T follicular helper cell (primary cell): ENCODE measurements around the gene CLASP1.
"Not testable (repeated sequence)": the region's sequence is repeated elsewhere in the genome, so short reads cannot be mapped to it uniquely, and the experiment has no call there.

Experiments used
- DNase-seq: peaks from one replicate; pipeline ENCODE4 v3.0.0-alpha.2; 2020; ENCODE audit warnings: low read depth

Gene CLASP1

DNA sequence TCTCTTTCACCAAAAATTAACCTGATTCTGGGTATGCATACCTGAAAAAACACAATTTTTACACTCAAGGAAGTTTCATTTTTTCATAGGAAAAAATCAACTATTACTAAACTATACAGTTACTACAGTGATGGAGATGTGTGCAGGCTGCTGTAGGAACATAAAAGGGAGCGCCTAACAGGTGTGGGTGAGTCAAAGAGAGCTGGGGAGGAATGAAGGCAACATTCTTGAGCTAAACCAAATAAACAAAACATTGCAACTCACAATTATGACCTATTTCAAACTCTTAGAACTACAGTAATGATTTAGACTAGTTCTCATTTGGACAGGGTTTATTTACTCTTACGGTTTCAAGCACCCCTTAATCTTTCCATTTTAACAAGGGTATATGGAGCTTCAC, 13.4 kb upstream of the CLASP1 start:
- no peak for DNase-seq

DNA sequence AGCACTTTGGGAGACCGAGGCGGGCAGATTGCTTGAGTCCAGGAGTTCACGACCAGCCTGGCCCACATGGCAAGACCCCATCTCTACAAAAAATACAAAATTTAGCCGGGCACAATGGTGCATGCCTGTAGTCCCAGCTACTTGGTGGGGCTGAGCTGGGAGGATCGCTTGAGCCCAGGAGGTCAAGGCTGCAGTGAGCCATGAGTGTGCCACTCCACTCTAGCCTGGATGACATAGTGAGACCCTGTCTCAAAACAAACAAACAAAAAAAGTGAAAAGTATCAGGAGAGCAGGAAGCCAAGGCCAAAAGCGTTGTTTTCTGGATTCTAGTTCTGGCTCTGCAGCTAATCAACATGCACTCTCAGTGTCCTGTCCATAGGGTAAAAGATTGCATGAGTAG, 10.7 kb upstream of the CLASP1 start:
- DNase-seq = no peak

DNA sequence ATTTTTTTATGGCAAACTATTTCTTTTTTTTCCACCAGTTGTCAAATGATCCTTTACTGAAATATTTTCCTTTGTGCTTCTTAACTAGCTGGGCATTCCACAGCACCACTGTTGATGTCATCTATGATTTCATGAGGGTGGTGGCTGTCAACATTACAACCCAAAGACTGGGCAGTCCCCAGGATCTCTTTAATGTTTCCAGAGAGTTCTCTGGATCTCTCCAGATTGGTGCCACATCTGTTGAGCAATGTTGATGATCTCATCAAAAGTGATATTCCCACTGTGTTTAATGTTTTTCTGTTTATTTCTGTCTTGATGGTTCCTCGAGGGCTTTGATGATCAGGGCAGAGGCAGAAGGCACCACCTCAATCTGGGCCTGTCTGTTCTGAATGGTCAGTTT, 9.1 kb upstream of the CLASP1 start:
- not testable (repeated sequence) for DNase-seq

DNA sequence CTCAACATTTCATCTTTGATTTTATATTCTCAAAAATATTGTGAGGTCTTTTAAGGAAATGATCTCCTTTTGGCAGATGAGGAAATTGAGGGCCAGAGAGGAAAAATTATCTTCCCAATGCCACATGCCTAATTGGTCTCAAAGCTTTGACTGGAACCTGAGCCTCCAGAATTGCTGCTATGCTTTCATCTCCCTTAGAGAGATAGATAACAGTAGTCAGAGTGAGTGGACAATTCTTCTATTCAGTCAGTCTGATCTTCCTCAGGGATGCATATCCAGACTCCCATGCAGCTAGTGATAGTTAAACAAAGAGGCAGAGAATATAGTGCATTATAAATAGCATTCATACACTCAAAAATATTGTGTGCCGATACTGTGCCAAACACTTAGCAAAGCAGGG, 3.8 kb upstream of the CLASP1 start:
- DNase-seq = no peak

DNA sequence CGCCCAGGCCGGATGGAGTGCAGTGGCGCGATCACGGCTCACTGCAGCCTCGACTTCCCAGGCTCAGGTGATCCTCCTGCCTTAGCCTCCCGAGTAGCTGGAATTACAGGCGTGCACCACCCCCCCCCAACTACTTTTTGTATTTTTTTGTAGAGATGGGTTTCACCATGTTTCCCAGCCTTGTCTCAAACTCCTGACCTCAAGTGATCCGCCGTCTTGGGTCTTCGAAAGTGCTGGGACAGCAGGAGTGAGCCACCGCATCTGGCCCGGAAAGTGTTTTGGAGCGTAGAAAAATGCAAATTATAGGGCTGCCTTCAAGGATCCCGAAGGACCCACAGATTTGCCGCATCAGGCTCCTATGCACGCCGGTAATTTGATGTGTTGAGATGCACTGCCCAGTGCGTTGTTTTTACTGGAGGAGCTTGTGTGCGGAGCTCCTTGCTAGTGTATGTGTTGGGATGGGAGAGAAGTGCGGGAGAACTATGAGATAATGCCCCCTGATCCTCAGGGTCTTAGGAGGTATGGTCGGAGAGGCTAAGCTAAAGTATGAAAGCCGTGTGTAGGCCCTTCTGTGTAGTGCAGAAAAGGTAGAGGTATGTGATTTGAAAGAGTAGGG, 1.2 kb upstream of the CLASP1 start:
- no peak for DNase-seq

DNA sequence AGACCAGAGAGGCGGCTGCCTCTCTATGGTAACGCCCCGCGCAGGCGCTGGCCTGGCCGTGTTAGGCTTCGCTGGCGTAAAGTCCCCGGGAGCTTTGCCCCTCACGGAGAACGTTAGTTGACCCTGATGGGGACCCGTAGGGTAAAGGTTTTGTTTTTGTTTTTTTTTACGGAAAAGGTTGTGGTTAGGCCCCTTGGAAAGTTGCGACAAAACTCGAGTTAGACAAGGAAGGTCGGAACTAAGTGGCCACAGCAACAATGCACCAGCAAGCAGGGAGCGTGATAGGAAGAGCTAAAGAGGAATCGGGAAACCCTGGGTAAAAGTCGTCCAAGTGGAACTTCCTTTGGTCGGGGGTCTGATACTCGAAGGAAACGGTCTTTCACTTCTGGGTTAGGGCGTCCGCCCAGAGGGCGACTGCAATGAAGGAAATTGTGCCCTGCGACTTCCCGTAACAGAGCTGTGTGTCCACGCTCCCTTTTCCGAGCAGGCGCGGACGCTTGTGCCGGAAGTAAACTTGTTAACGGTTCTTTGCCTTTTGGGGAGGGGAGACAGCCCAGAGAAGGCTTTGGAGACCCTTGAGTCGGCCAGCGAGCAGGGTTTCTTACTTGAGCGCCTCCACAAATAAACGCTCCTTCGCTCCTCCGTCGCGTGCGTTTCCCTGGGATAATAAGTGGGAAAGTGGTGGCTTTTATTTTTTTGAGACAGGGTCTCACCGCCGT, 493 bp upstream of the CLASP1 start:
- peak; percentile 94 for DNase-seq

DNA sequence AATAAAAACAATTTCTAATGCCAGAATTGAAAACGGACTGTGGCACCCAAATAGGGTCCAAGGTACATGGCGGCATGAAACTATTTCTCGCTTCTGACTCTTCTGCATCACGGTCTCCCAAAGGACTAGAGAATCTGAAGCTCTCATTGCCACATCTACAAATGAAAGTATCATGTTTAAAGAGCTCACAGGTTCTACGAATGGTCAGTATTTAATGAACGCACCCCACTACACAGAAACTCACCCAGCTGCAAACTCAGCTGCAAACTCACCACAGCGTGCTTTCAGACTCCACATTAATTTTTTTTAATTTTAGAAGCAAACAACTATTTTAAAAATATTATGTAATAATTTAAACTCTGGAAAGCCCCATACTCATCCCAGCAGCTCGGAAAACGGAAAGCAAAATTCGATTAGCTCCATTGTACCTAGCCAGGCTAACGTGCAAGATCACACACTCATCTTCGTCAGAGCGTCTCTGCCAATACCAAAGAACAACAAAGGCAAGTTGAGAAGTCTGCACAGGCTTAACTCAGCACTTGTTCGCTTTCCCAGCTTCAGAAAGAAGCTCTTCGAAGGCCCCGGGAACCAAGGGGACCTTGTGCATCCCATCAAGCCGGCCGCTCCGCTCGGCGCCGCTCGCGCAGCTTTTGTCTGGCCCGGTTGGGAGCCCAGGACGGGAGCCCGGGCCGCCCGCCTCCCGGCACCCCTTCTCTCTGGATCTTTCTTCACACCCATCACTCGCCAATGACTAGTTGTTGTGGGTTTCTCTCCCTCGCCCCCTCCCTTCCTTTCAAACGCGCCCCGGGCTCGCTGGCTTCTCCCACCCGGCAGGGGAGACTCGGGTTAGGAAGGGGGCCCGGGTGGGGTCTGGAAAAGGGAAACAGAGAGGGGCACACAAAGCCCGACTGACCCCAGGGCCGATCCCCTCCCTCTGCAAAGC, 785 bp downstream of the CLASP1 start:
- peak; percentile 37 for DNase-seq

DNA sequence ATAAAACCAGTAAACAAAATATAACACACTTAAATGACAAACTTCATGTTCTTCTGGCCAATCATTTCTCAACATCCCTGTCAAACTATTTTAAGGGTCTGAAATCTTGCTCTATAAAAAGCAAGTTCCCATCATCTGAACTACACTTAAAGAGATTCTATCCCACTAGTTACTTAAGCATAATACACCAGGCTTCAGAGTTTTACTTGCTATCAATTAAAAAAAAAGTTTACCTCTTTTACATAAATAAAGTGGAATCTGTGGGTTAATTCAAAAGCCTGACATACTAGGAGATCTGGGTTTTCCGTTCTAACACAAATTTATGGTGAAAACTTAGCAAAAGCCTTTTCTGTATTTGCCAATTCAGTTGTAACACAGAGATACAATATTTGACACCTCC, 1.9 kb downstream of the CLASP1 start:
- no peak for DNase-seq

DNA sequence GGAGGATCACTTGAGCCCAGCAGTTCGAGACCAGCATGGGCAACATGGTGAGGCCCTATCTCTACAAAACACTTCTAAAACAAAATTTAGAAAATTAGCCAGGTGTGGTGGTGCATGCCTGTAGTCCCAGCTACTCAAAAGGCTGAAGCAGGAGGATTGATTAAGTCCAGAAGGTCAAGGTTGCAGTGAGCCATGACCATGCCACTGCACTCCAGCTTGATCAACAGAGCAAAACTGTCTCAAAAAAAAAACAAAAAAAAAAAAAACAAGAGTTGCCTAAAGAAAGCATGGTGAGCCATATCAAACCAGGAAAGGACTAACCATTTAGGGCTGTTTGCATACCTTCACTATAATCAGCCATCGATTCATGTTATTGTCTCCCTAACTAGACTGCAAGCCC, 4.5 kb downstream of the CLASP1 start:
- no peak for DNase-seq

DNA sequence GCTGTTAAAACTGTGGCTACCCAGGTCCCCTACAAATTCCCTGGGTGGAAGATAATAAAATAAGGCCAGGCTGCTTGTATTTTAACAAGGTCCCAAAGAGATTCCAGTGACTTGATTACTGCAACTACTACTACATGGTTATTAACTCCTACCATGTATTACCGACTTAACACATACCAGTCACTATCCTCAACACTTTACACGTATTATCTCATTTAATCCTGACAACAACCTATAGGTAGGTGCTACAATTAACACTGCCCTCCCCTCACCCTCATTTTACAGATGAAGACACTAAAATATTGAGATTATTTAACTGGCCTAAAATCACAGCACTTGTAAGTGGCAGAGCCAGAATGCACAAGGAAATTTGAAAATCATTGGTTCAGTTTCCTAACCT, 5.4 kb downstream of the CLASP1 start:
- no peak for DNase-seq

DNA sequence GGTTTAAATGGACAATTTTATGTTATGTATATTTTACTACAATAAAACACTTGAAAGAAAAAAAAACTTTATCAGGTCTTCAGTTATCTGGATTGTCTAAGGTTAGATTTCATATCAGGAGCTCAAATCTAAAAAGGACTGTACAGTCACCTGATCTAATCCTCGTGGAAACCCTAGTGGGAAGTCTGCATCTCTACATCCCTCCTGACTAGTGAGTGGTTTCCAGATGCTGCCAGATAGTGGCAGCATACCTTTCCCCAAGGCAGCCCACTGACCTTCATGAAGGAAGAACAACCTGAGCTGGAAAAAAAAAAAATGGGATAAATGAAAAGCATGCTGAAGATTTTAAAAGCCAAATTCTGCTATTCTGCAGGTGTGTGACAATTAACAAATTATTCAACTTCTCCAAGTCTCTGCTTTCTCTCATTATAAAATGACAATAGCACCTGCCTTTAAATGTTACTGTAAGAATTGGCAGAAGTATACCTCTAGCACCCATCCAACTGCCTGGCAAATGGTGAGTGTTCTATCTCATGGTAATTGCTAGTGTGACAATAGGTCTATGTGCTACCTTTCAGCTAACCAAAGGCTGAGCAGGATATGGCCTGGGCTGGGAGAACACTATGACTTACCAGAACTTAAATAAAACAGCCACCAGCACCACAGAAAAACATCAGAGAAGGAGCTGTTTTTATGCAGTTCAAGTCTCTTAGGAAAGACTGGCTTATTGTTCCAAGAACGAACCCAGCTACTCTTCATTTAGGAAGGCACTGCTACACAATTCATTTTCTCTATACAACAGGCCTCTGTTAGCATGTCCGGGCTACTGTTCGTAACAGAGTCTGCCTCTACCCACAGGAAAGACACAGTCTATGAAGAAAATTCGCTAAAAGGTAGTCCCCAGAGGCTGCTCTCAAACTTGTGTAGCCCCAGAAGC, 8.6 kb downstream of the CLASP1 start:
- DNase-seq = no peak

DNA sequence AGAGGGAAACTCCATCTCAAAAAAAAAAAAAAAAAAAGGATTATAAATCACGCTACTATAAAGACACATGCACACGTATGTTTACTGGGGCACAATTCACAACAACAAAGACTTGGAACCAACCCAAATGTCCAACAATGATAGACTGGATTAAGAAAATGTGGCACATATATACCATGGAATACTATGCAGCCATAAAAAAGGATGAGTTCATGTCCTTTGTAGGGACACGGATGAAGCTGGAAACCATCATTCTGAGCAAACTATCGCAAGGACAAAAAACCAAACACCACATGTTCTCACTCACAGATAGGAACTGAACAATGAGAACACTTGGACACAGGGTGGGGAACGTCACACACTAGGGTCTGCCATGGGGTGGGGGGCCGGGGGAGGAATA, 9.4 kb downstream of the CLASP1 start:
- DNase-seq = not testable (repeated sequence)

DNA sequence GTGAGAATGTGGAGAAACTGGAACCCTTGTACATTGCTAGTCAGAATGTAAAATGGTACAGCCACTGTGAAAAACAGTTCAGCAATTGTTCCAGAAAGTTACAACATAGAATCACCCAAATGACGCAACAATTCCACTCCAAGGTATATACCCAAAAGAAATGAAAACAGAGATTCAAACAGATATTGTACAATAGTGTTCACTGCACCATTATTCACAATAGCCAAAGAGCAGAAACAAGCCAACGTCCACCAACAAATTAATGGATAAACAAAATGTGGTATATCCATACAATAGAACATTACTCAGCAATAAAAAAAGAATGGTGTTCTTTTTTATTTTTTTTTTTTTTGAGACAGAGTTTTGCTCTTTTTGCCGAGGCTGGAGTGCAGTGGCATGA, 10.9 kb downstream of the CLASP1 start:
- DNase-seq = no peak

DNA sequence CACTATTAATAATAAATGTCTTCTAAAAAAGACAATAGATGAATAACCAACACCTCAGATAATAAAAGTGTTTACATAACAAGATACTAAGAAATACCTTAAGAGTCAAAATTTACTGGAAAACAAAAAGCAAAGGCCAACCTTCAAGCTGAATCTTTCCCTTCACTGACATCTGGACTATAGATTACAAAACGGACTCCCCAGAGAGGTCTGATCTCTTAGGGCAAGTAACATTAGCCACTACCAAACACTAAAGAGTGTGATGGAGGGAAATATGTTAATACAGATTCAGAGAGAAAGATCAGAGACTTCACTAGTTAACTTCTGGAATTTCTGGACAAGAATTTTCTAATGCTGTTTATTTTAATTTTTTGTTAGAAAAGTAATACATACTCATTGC, 13.9 kb downstream of the CLASP1 start:
- DNase-seq = no peak

DNA sequence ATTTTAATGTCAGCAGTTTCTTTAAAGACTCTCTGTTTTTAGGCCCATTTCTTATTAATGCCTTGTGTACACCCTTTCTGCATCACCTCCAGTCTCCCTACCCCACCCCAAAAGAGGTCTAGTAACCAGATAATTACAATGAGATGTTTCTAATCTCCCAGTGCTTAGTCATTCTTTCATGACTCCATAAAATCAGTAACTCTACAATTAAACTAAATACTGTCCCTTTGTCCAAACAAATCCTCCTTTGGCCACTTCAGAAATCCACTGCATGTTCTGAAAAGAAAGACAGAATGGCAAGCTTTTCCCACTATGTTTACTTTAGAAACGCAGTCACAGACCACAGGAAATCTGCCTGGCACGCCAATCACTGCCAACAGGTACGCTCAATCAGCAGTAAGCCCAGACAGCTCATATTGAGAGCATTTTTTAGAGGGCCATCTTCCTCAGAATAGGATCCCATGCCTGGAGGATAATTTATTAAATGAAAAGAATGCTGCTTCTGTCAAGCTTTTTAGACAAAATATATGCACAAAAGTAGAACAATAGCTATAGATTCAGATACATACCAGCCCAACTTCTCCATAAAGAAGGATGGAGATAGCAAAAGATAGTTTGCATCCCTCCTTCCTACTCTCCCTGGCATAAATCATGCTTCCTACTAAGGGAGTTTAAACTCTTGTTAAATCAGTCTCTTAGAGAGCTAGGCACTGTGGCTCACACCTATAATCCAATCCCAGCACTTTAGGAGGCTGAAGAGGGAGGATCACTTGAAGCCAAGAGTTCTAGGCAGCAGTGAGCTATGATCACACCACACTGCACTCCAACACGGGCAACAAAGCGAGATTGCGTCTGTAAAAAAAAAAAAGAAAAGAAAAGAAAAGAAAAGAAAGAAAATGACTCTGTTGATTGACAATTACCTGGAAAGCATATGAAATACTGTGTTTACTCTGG, 14.6 kb downstream of the CLASP1 start:
- no peak for DNase-seq

DNA sequence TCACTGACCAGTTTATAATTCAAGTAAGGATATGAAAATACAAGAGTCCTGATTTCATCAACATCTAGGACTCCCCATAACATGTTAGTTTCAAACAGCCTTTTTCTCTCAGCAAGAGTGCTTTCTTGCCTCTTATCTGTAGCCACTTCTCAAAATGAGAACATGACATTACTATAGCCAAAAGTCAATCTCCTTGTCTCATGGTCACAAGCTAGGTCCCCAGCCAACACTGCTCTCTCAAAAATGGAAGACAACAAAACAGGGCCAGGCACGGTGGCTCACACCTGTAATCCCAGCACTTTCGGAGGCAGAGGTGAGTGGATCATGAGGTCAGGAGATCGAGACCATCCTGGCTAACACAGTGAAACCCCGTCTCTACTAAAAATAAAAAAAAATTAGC, 15.8 kb downstream of the CLASP1 start:
- DNase-seq = no peak

DNA sequence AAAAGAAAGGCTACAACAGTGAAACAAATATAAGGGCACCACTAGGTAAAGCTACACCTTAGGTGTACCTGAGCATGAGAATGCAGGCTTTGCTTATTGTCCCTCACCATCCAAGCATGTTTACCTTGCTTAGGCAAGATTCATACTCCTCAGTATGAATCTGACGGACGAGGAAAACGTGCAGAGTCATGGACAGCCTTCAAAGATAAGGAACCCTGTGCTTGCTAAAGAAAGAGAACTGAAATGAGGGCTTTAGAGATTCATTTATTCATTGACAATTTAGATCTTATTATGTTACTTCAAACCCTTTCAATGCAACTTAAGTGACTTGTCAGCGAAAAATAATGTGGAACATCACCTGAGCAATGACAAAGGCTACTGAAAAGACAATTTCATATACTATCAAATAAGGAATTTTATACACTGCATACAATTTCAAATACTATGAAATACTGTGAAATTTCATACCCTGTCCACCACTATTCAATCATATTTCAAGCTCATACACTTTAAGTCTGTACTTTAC, 21.7 kb downstream of the CLASP1 start:
- DNase-seq = no peak

DNA sequence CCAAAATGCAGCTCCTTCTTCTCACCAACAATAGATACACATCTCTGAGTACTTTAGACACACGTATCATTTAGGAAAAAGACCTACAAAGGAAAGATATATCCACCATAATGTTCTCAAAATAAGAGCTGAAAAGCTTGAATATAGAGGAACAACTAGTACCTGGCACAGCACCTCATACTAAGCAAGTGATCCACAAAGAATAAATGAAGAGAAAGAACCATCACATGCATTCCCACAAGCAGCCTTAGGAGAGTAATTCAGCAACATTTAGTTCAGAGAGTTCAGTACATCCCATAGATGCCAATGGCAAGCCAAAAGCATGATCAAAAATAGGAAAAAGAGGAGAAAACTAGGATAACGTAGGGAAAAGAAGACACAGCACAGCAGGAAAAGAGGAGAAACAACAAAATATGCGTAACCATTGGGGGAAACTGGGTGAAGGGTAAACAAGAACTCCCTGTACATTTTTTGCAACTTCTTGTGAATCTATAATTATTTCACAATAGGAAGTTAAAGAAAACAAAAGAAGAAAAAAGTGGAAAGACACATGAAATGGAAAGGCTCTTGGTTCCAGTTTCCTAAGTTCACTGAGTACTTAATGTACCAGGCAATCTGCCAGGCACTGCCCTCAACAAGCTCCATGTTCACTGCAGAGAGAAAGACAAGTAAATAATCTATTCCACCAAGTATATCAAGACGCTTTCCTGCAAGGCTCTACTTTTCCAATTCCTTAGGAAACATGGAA, 22.3 kb downstream of the CLASP1 start:
- no peak for DNase-seq

DNA sequence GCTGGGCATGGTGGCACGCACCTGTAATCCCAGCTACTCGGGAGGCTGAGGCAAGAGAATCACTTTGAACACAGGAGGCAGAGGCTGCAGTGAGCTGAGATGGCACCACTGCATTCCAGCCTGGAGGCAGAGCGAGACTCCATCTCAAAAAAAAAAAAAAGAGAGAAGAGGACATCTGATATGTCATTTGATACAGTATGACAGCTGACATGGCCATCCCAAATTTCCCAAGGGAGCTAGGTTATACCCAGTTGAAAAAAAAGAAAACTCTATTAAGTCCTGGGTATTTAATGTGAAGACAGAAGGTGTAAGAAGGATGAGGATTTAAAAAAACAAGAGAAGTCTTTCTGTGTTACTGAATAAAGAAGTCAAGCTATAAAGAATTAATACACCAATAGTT, 23.3 kb downstream of the CLASP1 start:
- no peak for DNase-seq
